Measurements from ENCODE around the gene RAB5IF. TPM values are rescaled to one million over a fixed set of nuclear protein-coding genes. Genes with fewer than 3 reads are reported as not detected.

Gene RAB5IF
- total and polyA plus RNA-seq, 9 of the 15 experiments (the other 6 are each of a cell fraction or from before 2014, with no cell fraction given), result 26.5 to 198 (median 134) TPM

DNA sequence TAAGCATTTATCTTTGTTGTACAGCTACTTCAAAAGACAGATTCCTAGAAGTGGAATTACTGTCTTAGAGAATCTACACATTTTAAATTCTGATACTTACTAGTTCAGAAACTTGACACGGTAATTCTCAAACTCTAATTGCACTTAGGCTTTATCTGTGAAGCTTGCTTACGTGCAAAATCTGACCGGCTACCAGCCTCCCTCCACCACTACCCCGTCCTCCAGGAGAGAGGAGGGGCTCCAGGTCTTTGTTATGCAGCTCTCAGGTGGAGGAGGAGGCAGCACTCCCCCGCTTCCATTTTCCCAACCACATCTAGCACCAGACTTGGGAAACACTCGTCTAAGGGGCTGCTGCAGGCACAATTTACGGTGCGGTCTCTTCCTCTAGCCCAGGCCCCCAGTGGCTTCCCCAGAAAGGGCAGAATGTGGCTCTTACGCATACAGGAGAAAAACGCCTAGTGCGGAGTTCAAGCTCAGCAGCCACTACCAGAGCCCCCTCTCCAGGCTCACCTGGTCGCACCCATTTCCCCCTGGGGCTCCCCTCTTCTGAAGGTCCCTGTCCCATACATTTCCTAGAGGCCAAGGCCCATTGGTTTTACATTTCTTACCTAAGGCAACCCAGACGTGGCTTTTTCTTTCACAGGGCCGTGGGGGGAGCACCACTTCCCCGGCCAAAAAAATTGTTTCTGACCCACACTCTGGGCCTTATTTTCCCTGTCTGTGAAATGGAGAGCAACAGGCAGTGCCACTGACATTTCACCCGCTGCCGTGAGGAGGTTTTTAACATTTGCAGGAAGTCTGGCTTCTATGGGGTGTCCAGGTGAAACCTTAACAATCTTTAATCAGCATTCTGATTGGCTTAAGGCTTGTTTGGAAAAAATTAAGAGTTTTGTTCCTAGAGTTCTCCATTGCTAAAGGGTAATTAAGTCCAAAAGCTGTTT lies 33.7 kb upstream of the RAB5IF start (continued):
- TF ChIP-seq ZBTB1 (CRISPR knock-in tag; IDR thresholded peaks at IDR 0.05; ENCODE audit: borderline replicate concordance, low read depth) (0 out of 2 replicates have a peak, but pooled peaks have one; percentile 31), ERF (CRISPR knock-in tag; IDR thresholded peaks at IDR 0.05) (no peak), ARID1B (IDR thresholded peaks at IDR 0.05) (peak; percentile 63), SMARCE1 (IDR thresholded peaks at IDR 0.05) (no peak), SAFB2 (IDR thresholded peaks at IDR 0.05; ENCODE audit: borderline replicate concordance, low read depth, low read length, severe bottlenecking) (no peak), KDM1A (IDR thresholded peaks at IDR 0.05) (peak in 1 of 2 experiments; percentile 15; a peak in 1 of 4 replicates), KLF16 (IDR thresholded peaks at IDR 0.05) (no peak), ATF4 (CRISPR knock-in tag; IDR thresholded peaks at IDR 0.05) (no peak), RFX1 (IDR thresholded peaks at IDR 0.05) (no peak), GABPA (tag; conservative IDR thresholded peaks at IDR 0.05; ENCODE audit: low read depth) (no peak), CREM (IDR thresholded peaks at IDR 0.05; ENCODE audit: low read depth) (peak; percentile 23; the same call in 1 of the 2 replicates), TCF3 (CRISPR knock-in tag; IDR thresholded peaks at IDR 0.05) (peak; percentile 40; the same call in 1 of the 2 replicates), DDX20 (tag; IDR thresholded peaks at IDR 0.05; ENCODE audit: low read depth) (no peak), ZNF75A (CRISPR knock-in tag; IDR thresholded peaks at IDR 0.05) (no peak), PHF21A (IDR thresholded peaks at IDR 0.05; ENCODE audit: borderline replicate concordance, low read depth) (no peak), RBM25 (IDR thresholded peaks at IDR 0.05; ENCODE audit: low read depth, low read length, severe bottlenecking) (peak; percentile 9), ETV5 (CRISPR knock-in tag; IDR thresholded peaks at IDR 0.05; ENCODE audit: low read depth) (no peak), GATAD2A (IDR thresholded peaks at IDR 0.05) (peak; percentile 52; the same call in 1 of the 2 replicates), JUND (IDR thresholded peaks at IDR 0.05; ENCODE audit: borderline replicate concordance, low read depth, low read length) (no peak), JUND (tag; IDR thresholded peaks at IDR 0.05; ENCODE audit: borderline replicate concordance, low read depth, low read length) (peak; percentile 20; the same call in 1 of the 3 replicates)
- TF ChIP-seq, protein P1, sequence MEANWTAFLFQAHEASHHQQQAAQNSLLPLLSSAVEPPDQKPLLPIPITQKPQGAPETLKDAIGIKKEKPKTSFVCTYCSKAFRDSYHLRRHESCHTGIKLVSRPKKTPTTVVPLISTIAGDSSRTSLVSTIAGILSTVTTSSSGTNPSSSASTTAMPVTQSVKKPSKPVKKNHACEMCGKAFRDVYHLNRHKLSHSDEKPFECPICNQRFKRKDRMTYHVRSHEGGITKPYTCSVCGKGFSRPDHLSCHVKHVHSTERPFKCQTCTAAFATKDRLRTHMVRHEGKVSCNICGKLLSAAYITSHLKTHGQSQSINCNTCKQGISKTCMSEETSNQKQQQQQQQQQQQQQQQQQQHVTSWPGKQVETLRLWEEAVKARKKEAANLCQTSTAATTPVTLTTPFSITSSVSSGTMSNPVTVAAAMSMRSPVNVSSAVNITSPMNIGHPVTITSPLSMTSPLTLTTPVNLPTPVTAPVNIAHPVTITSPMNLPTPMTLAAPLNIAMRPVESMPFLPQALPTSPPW (CRISPR knock-in tag; IDR thresholded peaks at IDR 0.05), result peak; percentile 27; the same call in 1 of the 2 replicates

All from K562 (cell line).